ENCODE results near the gene FYCO1.

GRCh38 chr3:45936261-45936660 is 59.4 kb downstream of the FYCO1 start:
- TF ChIP-seq POLR2AphosphoS5 (IDR thresholded peaks at IDR 0.05; ENCODE audit: low read depth) (no peak), CTCF (IDR thresholded peaks at IDR 0.05; ENCODE audit: insufficient read depth, low read length) (no peak), GABPA (IDR thresholded peaks at IDR 0.05; ENCODE audit: low read depth) (no peak), REST (IDR thresholded peaks at IDR 0.05; ENCODE audit: insufficient replicate concordance, low read depth) (no peak), SPI1 (IDR thresholded peaks at IDR 0.05; ENCODE audit: borderline replicate concordance, low read depth) (no peak)

Measured in HL-60 (cell line).